Stimulated activated CD8-positive, alpha-beta memory T cell treated with anti-CD3 and anti-CD28 coated beads, Interleukin-15, amount 100 ng/mL, for 24 hours (primary cell): ENCODE results near the gene CYTH4.

ENCODE experiments used
- DNase-seq: peaks from one replicate; pipeline ENCODE4 v3.0.0-alpha.2; 2020; ENCODE audit warnings: low read depth

CYTH4 gene

GRCh38 chr22:37349043-37349814 is 66.9 kb downstream of the CYTH4 start:
- DNase-seq, result no peak

- DNase-seq, result no peak
Measured at GRCh38 chr22:37351232-37351631, 68.9 kb downstream of the CYTH4 start.

- no peak for DNase-seq
Measured at GRCh38 chr22:37352481-37352880, 70.2 kb downstream of the CYTH4 start.

GRCh38 chr22:37353839-37354238 is 71.5 kb downstream of the CYTH4 start:
- no peak for DNase-seq

- no peak for DNase-seq
Measured at GRCh38 chr22:37354261-37354660, 72.0 kb downstream of the CYTH4 start.

- no peak for DNase-seq
Measured at GRCh38 chr22:37354670-37355069, 72.4 kb downstream of the CYTH4 start.

GRCh38 chr22:37355174-37355573 is 72.9 kb downstream of the CYTH4 start:
- no peak for DNase-seq

GRCh38 chr22:37356922-37357321 is 74.6 kb downstream of the CYTH4 start:
- no peak for DNase-seq

- DNase-seq, result no peak
Measured at GRCh38 chr22:37357446-37358075, 75.3 kb downstream of the CYTH4 start.

- no peak for DNase-seq
Measured at GRCh38 chr22:37358386-37358785, 76.1 kb downstream of the CYTH4 start.

GRCh38 chr22:37358917-37359316 is 76.6 kb downstream of the CYTH4 start:
- DNase-seq, result no peak

GRCh38 chr22:37362621-37363020 is 80.3 kb downstream of the CYTH4 start:
- DNase-seq, result no peak

GRCh38 chr22:37363261-37363992 is 81.1 kb downstream of the CYTH4 start:
- no peak for DNase-seq
